GM12878 (cell line): Measurements from ENCODE around the gene VEZF1. TPM values are rescaled to one million over a fixed set of nuclear protein-coding genes. Genes with fewer than 3 reads are reported as not detected.

Experiments
- ATAC-seq: fragments of 200-7000 bp; cut with Tn5 transposase; 3 replicates; pipeline ENCODE4 v1.9.1; 2020; ENCODE audit warnings: mild to moderate bottlenecking, moderate library complexity
- BruUV-seq: library from RNA; stranded (reverse); fragments of 400-500 nt; replicated peaks from 2 replicates; lab custom pipeline; 2021; lab: Mats Ljungman, UMichigan
- CTCF ChIA-PET: fragments of 300-600 bp; sonication (Branson Sonifier 250); formaldehyde crosslinking; extraction: SDS; loops from one replicate; lab custom pipeline; 2021; ENCODE audit warnings: inconsistent platforms; lab: Yijun Ruan, JAX
- POLR2A ChIA-PET: fragments of 350-600 bp; formaldehyde crosslinking; extraction: SDS; loops from one replicate; lab custom pipeline; 2021; ENCODE audit warnings: inconsistent platforms; lab: Charles Lee
- RAD21 ChIA-PET: fragments of 300-600 bp; sonication (Branson Sonifier 250); formaldehyde crosslinking; loops from one replicate; lab custom pipeline; 2023; ENCODE audit warnings: antibody characterized with exemption; ENCODE audit not compliant: unreplicated experiment; lab: Charles Lee
- SMC1A ChIA-PET: fragments of 300-600 bp; sonication (Branson Sonifier 250); formaldehyde crosslinking; loops from one replicate; lab custom pipeline; 2023; ENCODE audit not compliant: unreplicated experiment, uncharacterized antibody; lab: Charles Lee
- DNase-seq: peaks from one replicate; pipeline ENCODE4 v3.0.0-alpha.2; 2011; ENCODE audit warnings: low read depth, low spot score
- FAIRE-seq: peaks from 3 replicates; lab custom pipeline; 2011; peaks lifted over from hg19 to GRCh38; lab: Jason Lieb, UNC
- H2AFZ ChIP-seq: 2 replicates; pipeline ENCODE4 v1.6.0; 2011; ENCODE audit warnings: low read depth, low read length, control low read depth; ENCODE audit not compliant: control insufficient read depth
- H3K27ac ChIP-seq: 2 replicates; pipeline ENCODE4 v1.5.1; 2011; ENCODE audit warnings: control low read depth; ENCODE audit not compliant: control insufficient read depth, insufficient read depth
- H3K27me3 ChIP-seq, 2 experiments: replicated peaks in 1 of 2; 2 replicates each; pipeline versions ENCODE4 v1.6.0 to v1.6.1; 2011; ENCODE audit warnings: low read length in 1 of 2; ENCODE audit not compliant: control insufficient read depth in 2 of 2, insufficient read depth in 2 of 2
- H3K36me3 ChIP-seq, 2 experiments: 2 replicates each; pipeline ENCODE4 v1.5.1; 2011; ENCODE audit warnings: low read length in 1 of 2; ENCODE audit not compliant: control insufficient read depth in 2 of 2, insufficient read depth in 2 of 2
- H3K4me1 ChIP-seq: 2 replicates; pipeline ENCODE4 v1.6.1; 2011; ENCODE audit warnings: mild to moderate bottlenecking, low read length, moderate library complexity, mixed read lengths; ENCODE audit not compliant: control insufficient read depth, insufficient read depth
- H3K4me2 ChIP-seq: 2 replicates; pipeline ENCODE4 v1.6.0; 2011; ENCODE audit warnings: control low read depth; ENCODE audit not compliant: control insufficient read depth, insufficient read depth
- H3K4me3 ChIP-seq: fragments of 200-600 bp; sonication (generic); 2 replicates; pipeline ENCODE4 v1.5.1; 2016
- H3K79me2 ChIP-seq: 2 replicates; pipeline ENCODE4 v1.6.0; 2011; ENCODE audit warnings: low read length; ENCODE audit not compliant: control insufficient read depth, insufficient read depth
- H3K9ac ChIP-seq: 2 replicates; pipeline ENCODE4 v1.8.0; 2011; ENCODE audit warnings: low read length, control low read depth, mixed read lengths; ENCODE audit not compliant: control insufficient read depth, insufficient read depth
- H3K9me3 ChIP-seq: replicated peaks from 3 replicates; pipeline ENCODE4 v1.5.1; 2011; ENCODE audit warnings: mild to moderate bottlenecking, low read length; ENCODE audit not compliant: control insufficient read depth, insufficient read depth
- H4K20me1 ChIP-seq: 2 replicates; pipeline ENCODE4 v1.6.0; 2011; ENCODE audit not compliant: control insufficient read depth, insufficient read depth
- FOXK2 ChIP-seq: fragments of 450-650 bp; IDR thresholded peaks from 2 replicates; pipeline ENCODE4 v1.6.1; 2017; ENCODE audit warnings: mild to moderate bottlenecking, moderate library complexity
- NBN ChIP-seq: fragments of 450-650 bp; IDR thresholded peaks from 2 replicates; pipeline ENCODE4 v1.6.1; 2016
- NFXL1 ChIP-seq: fragments of 450-650 bp; IDR thresholded peaks from 2 replicates; pipeline ENCODE4 v1.6.1; 2017; ENCODE audit warnings: antibody characterized with exemption, mild to moderate bottlenecking, borderline replicate concordance
- NR2C1 ChIP-seq: fragments of 450-650 bp; IDR thresholded peaks from 2 replicates; pipeline ENCODE4 v1.6.1; 2017; ENCODE audit warnings: antibody characterized with exemption, mild to moderate bottlenecking, moderate library complexity
- SIN3A ChIP-seq: IDR thresholded peaks from 2 replicates; pipeline ENCODE4 v1.6.1; 2012; ENCODE audit warnings: low read depth, low read length, improper control_type of control experiment
- SREBF1 ChIP-seq: IDR thresholded peaks from 2 replicates; pipeline ENCODE4 v1.6.1; 2012; ENCODE audit warnings: mild to moderate bottlenecking, low read length
- SUZ12 ChIP-seq: fragments of 200-600 bp; sonication (generic); IDR thresholded peaks from one replicate; pipeline ENCODE4 v1.6.1; 2018; ENCODE audit warnings: antibody characterized with exemption, mild to moderate bottlenecking; ENCODE audit not compliant: unreplicated experiment
- ZBTB11 ChIP-seq: fragments of 450-650 bp; formaldehyde crosslinking; IDR thresholded peaks from 2 replicates; pipeline ENCODE4 v1.5.0; 2022; ENCODE audit warnings: mild to moderate bottlenecking, missing genetic modification characterization
- ZBTB33 ChIP-seq: fragments of 450-650 bp; IDR thresholded peaks from 2 replicates; pipeline ENCODE4 v1.6.1; 2017; ENCODE audit warnings: mild to moderate bottlenecking
- WGBS: methylation state at CpG from one replicate; pipeline ENCODE4 v1.1.6; 2016; ENCODE audit warnings: low lambda C conversion rate; ENCODE audit not compliant: insufficient replicate concordance, insufficient coverage; ENCODE audit errors: missing lambda C conversion rate; 5-methylcytosine and 5-hydroxymethylcytosine counted together
- in situ Hi-C: fragments of 300-500 bp; cut with MboI; formaldehyde crosslinking; loops from 9 replicates; pipeline ENCODE4 v1.14.3; 2018; ENCODE audit warnings: mixed read lengths
- intact Hi-C: fragments of 100-400 bp; cut with micrococcal nuclease; formaldehyde crosslinking; loops from one replicate; pipeline ENCODE4 v1.14.2; 2022; ENCODE audit not compliant: unreplicated experiment
- polyA plus RNA-seq, 11 experiments: library from polyadenylated mRNA; depleted of rRNA in 4 of 11; unstranded in 6 of 11; stranded (reverse) in 5 of 11; fragments of >200 nt; fragmentation: Nextera tagmentation in 4 of 11; fragmentation: Illumina TruSeq in 1 of 11; extraction: Ambion mirVana in 4 of 11; extraction: Trizol in 1 of 11; gene quantifications; 1 replicate in 1 of 11; 2 replicates in 10 of 11; pipeline versions ENCODE4 v1.2.1 to v1.2.3, GENCODE V29; 2011 to 2016; ENCODE audit warnings: inconsistent platforms in 2 of 11, missing spikeins in 2 of 11, low read depth in 1 of 11
- total RNA-seq, 4 experiments: library from RNA; depleted of rRNA in 3 of 4; stranded (reverse); fragments of >200 nt in 3 of 4; fragmentation: Illumina TruSeq in 1 of 4; extraction: Trizol in 1 of 4; gene quantifications; 2 replicates each; pipeline versions ENCODE4 v1.2.1 to v1.2.3, GENCODE V29; 2013 to 2021

VEZF1 gene
- total and polyA plus RNA-seq, 10 of the 15 experiments (the other 5 are each of a cell fraction or from before 2014, with no cell fraction given): 9.5 to 28.2 (median 20.3) TPM

- Histone ChIP-seq H3K4me1 (peaks cover 5% of the 10 kb centered on the region), H3K4me3 (no peak overlapping the region), H3K27me3 (no peaks in the 10 kb centered on the region), H3K4me2 (no peak overlapping the region), H3K9ac (no peak overlapping the region), H3K9me3 (no peaks in the 10 kb centered on the region), H3K79me2 (no peaks in the 10 kb centered on the region), H2AFZ (no peak overlapping the region), H4K20me1 (no peaks in the 10 kb centered on the region), H3K27ac (no peak overlapping the region), H3K36me3 (no peaks in the 10 kb centered on the region)
- RAD21 ChIA-PET: no interaction called here
- SMC1A ChIA-PET: no interaction called here
- no peak for TF ChIP-seq FOXK2
- TF ChIP-seq ZBTB11 (CRISPR knock-in tag): no peak
- no peak for TF ChIP-seq NBN
- CTCF ChIA-PET: no interaction called here
- no peak for ATAC-seq
- FAIRE-seq: no peak
- BruUV-seq: no TSS peak
- WGBS: 28% methylated on average over 4 of the region's 4 CpGs
- intact Hi-C loops (no loop called here), in situ Hi-C loops (no loop called here)
- POLR2A ChIA-PET: no interaction called here
- DNase-seq: no peak
Measured at GRCh38 chr17:57929386-57929785, 58.7 kb downstream of the VEZF1 start.

GRCh38 chr17:57928928-57929327 lies 59.1 kb downstream of the VEZF1 start:
- WGBS: 53% methylated on average over 5 of the region's 5 CpGs
- Histone ChIP-seq H3K27me3 (no peaks in the 10 kb centered on the region), H3K36me3 (no peaks in the 10 kb centered on the region), H3K79me2 (no peaks in the 10 kb centered on the region), H3K4me2 (no peak overlapping the region), H3K4me3 (no peak overlapping the region), H3K27ac (no peak overlapping the region), H4K20me1 (no peaks in the 10 kb centered on the region), H3K4me1 (peaks cover 5% of the 10 kb centered on the region), H3K9me3 (no peaks in the 10 kb centered on the region), H3K9ac (no peak overlapping the region), H2AFZ (no peak overlapping the region)
- ChIA-PET RAD21 (no interaction called here), POLR2A (interaction anchor here (0.7 kb wide), 1 partner anchor 29 kb away, joined by 3 read pairs; no protein-coding TSS in a partner anchor), SMC1A (no interaction called here), CTCF (interaction anchor here (1.2 kb wide), 1 partner anchor 9 kb away, joined by 4 read pairs; no protein-coding TSS in a partner anchor)
- BruUV-seq: no TSS peak
- TF ChIP-seq SIN3A (no peak), NR2C1 (no peak), NFXL1 (no peak), SUZ12 (no peak), SREBF1 (no peak), ZBTB33 (no peak)
- in situ Hi-C loops: no loop called here
- DNase-seq (no peak), FAIRE-seq (no peak), ATAC-seq (no peak)
- intact Hi-C loops: no loop called here
